Adrenal gland (tissue), 12 donors: ENCODE data around the gene SPTLC1. TPM values are rescaled to one million over a fixed set of nuclear protein-coding genes. Genes with fewer than 3 reads are reported as not detected.
A peak's percentile ranks its signal among the peaks of the same experiment; 100 is the strongest.

Experiments used
- DNase-seq, 7 donors: peaks; one replicate each; pipeline ENCODE4 v3.0.0-alpha.2; 2019 to 2020
- H3K27ac ChIP-seq, 5 donors: fragments of 200-600 bp; sonication (generic) in 4 of 5; 1 replicate in 3 of 5; 2 replicates in 2 of 5; pipeline versions ENCODE4 v1.5.1 to v1.8.0; 2016 to 2020; ENCODE audit warnings: mild to moderate bottlenecking in 1 of 5
- H3K27me3 ChIP-seq: fragments of 200-600 bp; 2 replicates; pipeline ENCODE4 v1.8.0; 2021
- H3K36me3 ChIP-seq, 2 donors: fragments of 200-600 bp; replicated peaks in 1 of 2; 1 replicate in 1 of 2; 2 replicates in 1 of 2; pipeline versions ENCODE4 v1.5.1 to v1.8.0; 2018 to 2022
- H3K4me1 ChIP-seq, 2 donors: fragments of 200-600 bp; replicated peaks in 1 of 2; 1 replicate in 1 of 2; 2 replicates in 1 of 2; pipeline versions ENCODE4 v1.5.1 to v1.8.0; 2018 to 2021
- H3K4me3 ChIP-seq, 4 donors: fragments of 200-600 bp; sonication (generic) in 3 of 4; one replicate each; pipeline ENCODE4 v1.5.1; 2016 to 2018
- H3K9me3 ChIP-seq, 3 donors: fragments of 200-600 bp; sonication (generic) in 1 of 3; replicated peaks in 1 of 3; 1 replicate in 2 of 3; 2 replicates in 1 of 3; pipeline versions ENCODE4 v1.5.1 to v1.8.0; 2016 to 2021
- CTCF ChIP-seq, 6 experiments: fragments of 450-650 bp in 4 of 6; fragments of 200-600 bp in 2 of 6; sonication (generic) in 1 of 6; IDR thresholded peaks; 1 replicate in 5 of 6; 2 replicates in 1 of 6; pipeline versions ENCODE4 v1.5.1 to v1.8.0; 2016 to 2021; ENCODE audit warnings: antibody characterized with exemption in 6 of 6, mild to moderate bottlenecking in 2 of 6, moderate library complexity in 1 of 6
- POLR2A ChIP-seq, 2 donors: fragments of 450-650 bp; IDR thresholded peaks; one replicate each; pipeline ENCODE4 v1.6.1; 2017; ENCODE audit warnings: antibody characterized with exemption in 2 of 2, mild to moderate bottlenecking in 2 of 2, moderate library complexity in 1 of 2
- WGBS, 4 donors: extraction: QIAGEN DNeasy Blood & Tissue Kit in 2 of 4; methylation state at CpG; one replicate each; pipeline versions ENCODE4 v1.1.5 to v1.1.7; 2013 to 2017; 5-methylcytosine and 5-hydroxymethylcytosine counted together
- intact Hi-C, 2 donors: fragments of 100-400 bp; cut with DNase I; formaldehyde crosslinking; loops; one replicate each; pipeline versions ENCODE4 v1.14.1 to v1.15.0; 2022 to 2023
- polyA plus RNA-seq, 3 donors: library from polyadenylated mRNA; stranded (reverse); fragments of 200-250 nt in 2 of 3; fragments of 350-450 nt in 1 of 3; fragmentation: Illumina TruSeq in 1 of 3; extraction: RNeasy Lipid Tissue Mini Kit (QIAGEN cat#74804) in 1 of 3; gene quantifications; one replicate each; pipeline ENCODE4 v1.2.3, GENCODE V29; 2013 to 2014
- total RNA-seq, 9 donors: library from RNA; depleted of rRNA in 4 of 9; stranded (reverse); fragments of >200 nt in 4 of 9; fragments of 120-200 nt in 1 of 9; fragmentation: NEBNext Ultra II Directional in 1 of 9; extraction: Animal tissue kit (Norgen Biotek cat#: 25700) in 1 of 9; gene quantifications; one replicate each; pipeline versions ENCODE4 v1.1.0 to v1.2.4, GENCODE V29; 2013 to 2023
- donor health status: healthy with polysubstance abuse.
- donor health status: Bipolar disorder and iron deficiency.
- donor health status: DM: yes; HTN: yes; CAD: no.
- donor health status: DM: no; HTN: no; CAD: no.
- donor health status: DM: no; HTN: no; CAD: no.
- donor health status: DM: yes; HTN: yes; CAD: no.

Gene SPTLC1
- total and polyA plus RNA-seq, 12 donors = 18.8 to 106 (median 72.9) TPM

DNA sequence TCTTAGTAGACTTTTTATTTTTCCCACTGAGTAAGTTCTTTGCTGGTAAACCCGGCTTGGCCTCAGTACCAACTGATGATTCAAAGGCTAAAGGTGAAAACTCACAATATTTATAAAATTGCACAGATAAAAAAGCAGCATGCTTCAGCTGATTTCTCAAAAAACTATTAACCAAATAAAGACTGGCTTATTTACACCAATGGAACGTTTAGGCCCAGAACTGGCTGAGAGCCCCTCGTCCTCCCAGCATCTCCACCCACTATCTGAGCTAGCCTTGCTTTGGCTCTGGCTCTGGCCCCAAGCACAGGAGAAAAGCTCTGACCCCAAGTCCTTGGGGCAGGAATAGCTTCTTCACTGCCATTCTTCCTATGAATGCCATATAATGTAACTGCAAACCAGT, 68.5 kb downstream of the SPTLC1 start:
- Histone ChIP-seq H3K9me3 (no peaks in the 10 kb centered on the region), H3K27me3 (no peaks in the 10 kb centered on the region), H3K4me1 (peaks cover 0 to 12% of the 10 kb centered on the region in 2 donors), H3K27ac (peak overlapping the region in 2 of 5 donors; percentile 18 to 39), H3K4me3 (no peak overlapping the region), H3K36me3 (peaks cover 0 to 35% of the 10 kb centered on the region in 2 donors)
- WGBS, 4 donors = 43 to 72% (median 66%) methylated on average over 3 of the region's 3 CpGs
- intact Hi-C loops = no loop called here
- DNase-seq = peak in 1 of 7 donors; percentile 31
- TF ChIP-seq CTCF (IDR thresholded peaks at IDR 0.05) (no peak), POLR2A (IDR thresholded peaks at IDR 0.05) (no peak)

DNA sequence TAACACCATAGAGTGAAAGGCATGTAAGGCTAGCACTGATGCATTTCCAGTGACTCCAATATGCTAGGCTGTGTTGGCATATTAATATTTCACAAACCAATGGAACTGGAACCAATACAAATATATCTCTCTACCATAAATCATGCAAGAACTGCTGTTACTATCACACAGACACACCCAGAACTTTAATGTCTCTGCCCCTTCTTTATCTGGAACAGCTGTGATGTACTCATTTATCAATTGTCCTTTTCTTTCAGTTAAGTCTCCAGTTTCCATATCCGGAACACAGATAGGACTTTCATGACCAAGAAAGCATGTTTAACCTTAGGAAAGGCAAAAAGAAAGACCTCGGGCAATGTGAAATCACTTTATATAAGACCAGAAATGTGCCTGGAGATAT, 70.3 kb downstream of the SPTLC1 start:
- DNase-seq = no peak
- H3K27me3 ChIP-seq = no peaks in the 10 kb centered on the region
- H3K9me3 ChIP-seq = no peaks in the 10 kb centered on the region
- peaks cover 0 to 33% of the 10 kb centered on the region in 2 donors for H3K36me3 ChIP-seq
- WGBS, 4 donors = 77 to 93% (median 83%) methylated on average over 2 of the region's 2 CpGs
- no peak overlapping the region for H3K27ac ChIP-seq
- H3K4me3 ChIP-seq = no peak overlapping the region
- intact Hi-C loops = no loop called here
- no peak for TF ChIP-seq CTCF (IDR thresholded peaks at IDR 0.05)
- TF ChIP-seq POLR2A (IDR thresholded peaks at IDR 0.05) = no peak
- peaks cover 0 to 12% of the 10 kb centered on the region in 2 donors for H3K4me1 ChIP-seq

- WGBS, 4 donors = 95 to 98% (median 97%) methylated on average over 3 of the region's 3 CpGs
- TF ChIP-seq CTCF (IDR thresholded peaks at IDR 0.05) = no peak
- H3K4me3 ChIP-seq = no peak overlapping the region
- H3K27ac ChIP-seq = no peak overlapping the region
- DNase-seq = no peak
- no peaks in the 10 kb centered on the region for H3K27me3 ChIP-seq
- H3K36me3 ChIP-seq = peaks cover 0 to 26% of the 10 kb centered on the region in 2 donors
- intact Hi-C loops = no loop called here
- no peaks in the 10 kb centered on the region for H3K9me3 ChIP-seq
- H3K4me1 ChIP-seq = peaks cover 0 to 12% of the 10 kb centered on the region in 2 donors
These were observed 72.2 kb downstream of the SPTLC1 start for GRCh38 chr9:92043002-92043401.

DNA sequence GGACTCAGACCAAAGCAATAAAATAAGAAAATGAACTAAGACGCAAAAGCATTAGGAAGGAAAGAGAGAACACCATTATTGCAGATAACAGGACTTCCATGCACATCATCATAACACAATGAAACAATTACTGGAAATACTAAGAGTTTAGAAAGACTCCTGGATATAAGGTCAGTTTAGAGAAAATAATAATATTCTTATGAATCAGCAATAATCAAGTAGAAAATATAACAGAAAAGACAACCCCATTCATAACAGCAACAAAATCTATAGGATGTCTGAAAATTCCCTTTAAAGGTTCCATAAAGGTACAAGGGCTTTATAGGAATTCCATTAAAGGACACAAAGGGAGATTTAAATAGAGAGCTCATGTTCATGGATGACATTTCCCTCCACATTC, 73.0 kb downstream of the SPTLC1 start:
- intact Hi-C loops = no loop called here
- H3K4me1 ChIP-seq = peaks cover 0 to 12% of the 10 kb centered on the region in 2 donors
- TF ChIP-seq POLR2A (IDR thresholded peaks at IDR 0.05) (no peak), CTCF (IDR thresholded peaks at IDR 0.05) (no peak)
- H3K4me3 ChIP-seq = no peak overlapping the region
- no peaks in the 10 kb centered on the region for H3K27me3 ChIP-seq
- WGBS, 4 donors = 96 to 97% (median 97%) methylated on average over 1 of the region's 1 CpG
- H3K27ac ChIP-seq = no peak overlapping the region
- no peaks in the 10 kb centered on the region for H3K9me3 ChIP-seq
- H3K36me3 ChIP-seq = peaks cover 0 to 32% of the 10 kb centered on the region in 2 donors
- no peak for DNase-seq
